Measurements from ENCODE around the gene REP15. TPM values are rescaled to one million over a fixed set of nuclear protein-coding genes. Genes with fewer than 3 reads are reported as not detected.

Gene REP15
- total and polyA plus RNA-seq, 2 donors (not counting 1 experiment from before 2014, with no cell fraction given): 0.78 to 0.99 TPM

DNA sequence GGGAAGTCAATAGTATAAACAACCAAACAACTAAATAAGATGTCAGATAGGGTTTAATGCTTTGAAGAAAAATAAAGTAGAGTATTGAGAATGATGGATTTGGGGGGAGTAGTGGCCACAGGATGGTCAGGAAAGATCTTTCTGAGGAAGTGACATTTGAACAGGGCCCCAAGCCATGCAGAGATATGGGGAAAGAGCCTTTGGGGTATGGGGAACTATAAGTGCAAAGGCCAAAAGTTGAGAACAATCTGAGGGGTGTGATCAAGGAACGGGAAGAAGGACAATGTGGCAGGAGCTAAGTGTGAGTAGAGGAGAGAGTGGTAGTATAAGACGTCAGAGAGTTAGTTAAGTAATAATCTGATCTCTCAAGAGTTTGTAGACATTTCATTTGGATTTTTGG is 15.7 kb downstream of the REP15 start:
- Histone ChIP-seq H4K20me1 (ENCODE audit: control insufficient read depth, extremely low read depth, insufficient read depth, low read length) (no peaks in the 10 kb centered on the region), H3K27ac (ENCODE audit: insufficient read depth, low read length) (no peak overlapping the region), H3K9ac (ENCODE audit: insufficient read depth, low read length) (no peak overlapping the region), H3K36me3 (ENCODE audit: control insufficient read depth, insufficient read depth, low read length) (no peaks in the 10 kb centered on the region), H3K4me1 (ENCODE audit: control insufficient read depth, extremely low read depth, insufficient read depth, low read length) (peaks cover 2% of the 10 kb centered on the region), H3K9me3 (ENCODE audit: control insufficient read depth, insufficient read depth, low read depth, low read length) (no peaks in the 10 kb centered on the region), H3K4me3 (replicated peaks in 1 of 4; ENCODE audit: control extremely low read depth in 1 of 4, insufficient read depth in 1 of 4, low read depth in 3 of 4, low read length in 4 of 4) (peak overlapping the region in 3 of 4 experiments; percentile 83 to 91 (median 89)), H3K4me2 (ENCODE audit: extremely low read depth, insufficient read depth, low read length) (peak overlapping the region; percentile 36), H2AFZ (ENCODE audit: low read length) (no peak overlapping the region), H3K79me2 (ENCODE audit: control insufficient read depth, insufficient read depth, low read length) (peaks cover 46% of the 10 kb centered on the region), H3K27me3 (ENCODE audit: control insufficient read depth, insufficient read depth, low read length) (no peaks in the 10 kb centered on the region)
- no peak for TF ChIP-seq CTCF (conservative IDR thresholded peaks at IDR 0.05 in 1 of 2, IDR thresholded peaks at IDR 0.05 in 1 of 2; ENCODE audit: low read depth in 1 of 2, low read length in 2 of 2)
- no peak for TF ChIP-seq EZH2 (IDR thresholded peaks at IDR 0.05; ENCODE audit: low read length, missing control alignments)
- no peak for DNase-seq (ENCODE audit: low read depth in 2 of 2)

DNA sequence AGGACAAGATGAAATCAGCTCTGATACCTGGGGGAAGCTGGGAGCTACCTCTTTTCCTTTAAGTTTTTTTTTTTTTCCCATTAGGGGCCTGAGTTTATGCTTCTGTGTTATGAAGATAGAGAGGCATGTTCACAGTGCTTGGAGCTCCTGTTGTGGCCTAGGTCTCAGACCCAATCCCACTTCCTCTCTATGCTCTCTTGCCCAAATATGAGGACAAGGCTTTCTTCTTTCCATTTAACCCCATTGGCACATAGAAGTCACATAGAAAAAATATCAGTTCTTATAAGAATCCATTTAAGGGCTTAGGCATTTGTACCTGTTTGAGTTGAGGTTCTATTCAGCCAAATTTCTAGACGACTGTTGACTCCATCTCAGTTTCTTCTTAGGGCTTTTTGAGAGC is 27.0 kb downstream of the REP15 start:
- H3K9me3 ChIP-seq (ENCODE audit: control insufficient read depth, insufficient read depth, low read depth, low read length): no peaks in the 10 kb centered on the region
- no peak for TF ChIP-seq CTCF (conservative IDR thresholded peaks at IDR 0.05 in 1 of 2, IDR thresholded peaks at IDR 0.05 in 1 of 2; ENCODE audit: low read depth in 1 of 2, low read length in 2 of 2)
- H3K79me2 ChIP-seq (ENCODE audit: control insufficient read depth, insufficient read depth, low read length): no peaks in the 10 kb centered on the region
- H3K27me3 ChIP-seq (ENCODE audit: control insufficient read depth, insufficient read depth, low read length): no peaks in the 10 kb centered on the region
- H3K4me3 ChIP-seq (replicated peaks in 1 of 4; ENCODE audit: control extremely low read depth in 1 of 4, insufficient read depth in 1 of 4, low read depth in 3 of 4, low read length in 4 of 4): no peak overlapping the region
- H3K9ac ChIP-seq (ENCODE audit: insufficient read depth, low read length): no peak overlapping the region
- H3K36me3 ChIP-seq (ENCODE audit: control insufficient read depth, insufficient read depth, low read length): peaks cover 7% of the 10 kb centered on the region
- no peak overlapping the region for H2AFZ ChIP-seq (ENCODE audit: low read length)
- H3K4me2 ChIP-seq (ENCODE audit: extremely low read depth, insufficient read depth, low read length): no peak overlapping the region
- H3K27ac ChIP-seq (ENCODE audit: insufficient read depth, low read length): no peak overlapping the region
- H3K4me1 ChIP-seq (ENCODE audit: control insufficient read depth, extremely low read depth, insufficient read depth, low read length): no peaks in the 10 kb centered on the region
- no peaks in the 10 kb centered on the region for H4K20me1 ChIP-seq (ENCODE audit: control insufficient read depth, extremely low read depth, insufficient read depth, low read length)
- no peak for DNase-seq (ENCODE audit: low read depth in 2 of 2)

DNA sequence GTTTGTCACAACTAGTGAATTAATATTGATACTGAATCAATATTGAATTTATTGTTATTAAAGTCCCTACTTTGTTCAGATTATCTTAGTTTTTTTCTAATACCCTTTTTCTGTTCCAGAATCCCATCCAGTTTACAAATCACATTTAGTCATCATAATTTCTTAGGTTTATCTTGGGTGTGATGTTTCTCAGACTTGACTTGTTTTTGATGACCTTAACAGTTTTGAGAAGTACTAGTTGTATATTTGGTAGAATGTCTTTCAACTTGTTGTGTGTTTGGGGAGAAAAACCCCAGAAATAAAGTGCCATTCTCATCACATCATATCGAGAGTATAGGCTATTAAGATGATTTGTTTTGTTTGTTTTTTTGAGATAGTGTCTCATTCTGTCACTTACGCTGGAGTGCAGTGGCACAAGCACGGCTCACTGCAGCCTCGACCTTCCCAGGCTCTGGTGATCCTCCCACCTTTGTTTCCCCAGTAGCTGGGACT is 33.9 kb downstream of the REP15 start:
- H3K4me1 ChIP-seq (ENCODE audit: control insufficient read depth, extremely low read depth, insufficient read depth, low read length): no peaks in the 10 kb centered on the region
- no peak overlapping the region for H2AFZ ChIP-seq (ENCODE audit: low read length)
- H3K27me3 ChIP-seq (ENCODE audit: control insufficient read depth, insufficient read depth, low read length): no peaks in the 10 kb centered on the region
- H3K9ac ChIP-seq (ENCODE audit: insufficient read depth, low read length): no peak overlapping the region
- H3K9me3 ChIP-seq (ENCODE audit: control insufficient read depth, insufficient read depth, low read depth, low read length): no peaks in the 10 kb centered on the region
- no peak for DNase-seq (ENCODE audit: low read depth in 2 of 2)
- no peaks in the 10 kb centered on the region for H4K20me1 ChIP-seq (ENCODE audit: control insufficient read depth, extremely low read depth, insufficient read depth, low read length)
- TF ChIP-seq EZH2 (IDR thresholded peaks at IDR 0.05; ENCODE audit: low read length, missing control alignments) (no peak), CTCF (conservative IDR thresholded peaks at IDR 0.05 in 1 of 2, IDR thresholded peaks at IDR 0.05 in 1 of 2; ENCODE audit: low read depth in 1 of 2, low read length in 2 of 2) (no peak)
- no peak overlapping the region for H3K27ac ChIP-seq (ENCODE audit: insufficient read depth, low read length)
- H3K4me2 ChIP-seq (ENCODE audit: extremely low read depth, insufficient read depth, low read length): no peak overlapping the region
- no peak overlapping the region for H3K4me3 ChIP-seq (replicated peaks in 1 of 4; ENCODE audit: control extremely low read depth in 1 of 4, insufficient read depth in 1 of 4, low read depth in 3 of 4, low read length in 4 of 4)
- no peaks in the 10 kb centered on the region for H3K36me3 ChIP-seq (ENCODE audit: control insufficient read depth, insufficient read depth, low read length)
- H3K79me2 ChIP-seq (ENCODE audit: control insufficient read depth, insufficient read depth, low read length): no peaks in the 10 kb centered on the region

Measured in fibroblast of lung (primary cell).